Measurements from ENCODE around the gene MDGA2. TPM values are rescaled to one million over a fixed set of nuclear protein-coding genes. Genes with fewer than 3 reads are reported as not detected.

Gene MDGA2
- total RNA-seq, 1 experiment from 2014 or later, result not detected

- no peak for DNase-seq
- Mint-ChIP-seq H3K9me3 (ENCODE audit: low read depth, unreplicated experiment) (peaks cover 5% of the 10 kb centered on the region), H3K4me1 (ENCODE audit: low read depth, unreplicated experiment) (no peaks in the 10 kb centered on the region), H3K27me3 (ENCODE audit: unreplicated experiment) (no peaks in the 10 kb centered on the region), H3K36me3 (ENCODE audit: insufficient read depth, unreplicated experiment) (no peaks in the 10 kb centered on the region), H3K27ac (ENCODE audit: unreplicated experiment) (no peak overlapping the region), H3K4me3 (ENCODE audit: low read depth, unreplicated experiment) (no peak overlapping the region)
- no peak for TF ChIP-seq CTCF (IDR thresholded peaks at IDR 0.05; ENCODE audit: unreplicated experiment)
- intact Hi-C loops (cut with micrococcal nuclease; ENCODE audit: unreplicated experiment), result no loop called here
- no TSS peak for BruUV-seq (replicated peaks)
- CTCF ChIA-PET, result no interaction called here
Observed at GRCh38 chr14:47555333-47555732, 120.1 kb downstream of the MDGA2 start.

- Mint-ChIP-seq H3K36me3 (ENCODE audit: insufficient read depth, unreplicated experiment) (no peaks in the 10 kb centered on the region), H3K4me3 (ENCODE audit: low read depth, unreplicated experiment) (no peak overlapping the region), H3K4me1 (ENCODE audit: low read depth, unreplicated experiment) (no peaks in the 10 kb centered on the region), H3K9me3 (ENCODE audit: low read depth, unreplicated experiment) (peaks cover 8% of the 10 kb centered on the region), H3K27ac (ENCODE audit: unreplicated experiment) (no peak overlapping the region), H3K27me3 (ENCODE audit: unreplicated experiment) (no peaks in the 10 kb centered on the region)
- intact Hi-C loops (cut with micrococcal nuclease; ENCODE audit: unreplicated experiment), result no loop called here
- CTCF ChIA-PET, result no interaction called here
- no peak for DNase-seq
- TF ChIP-seq CTCF (IDR thresholded peaks at IDR 0.05; ENCODE audit: unreplicated experiment), result no peak
- BruUV-seq (replicated peaks), result no TSS peak
Observed at GRCh38 chr14:47549886-47550285, 125.5 kb downstream of the MDGA2 start.

- no peak for TF ChIP-seq CTCF (IDR thresholded peaks at IDR 0.05; ENCODE audit: unreplicated experiment)
- no peaks in the 10 kb centered on the region for H3K36me3 Mint-ChIP-seq (ENCODE audit: insufficient read depth, unreplicated experiment)
- H3K9me3 Mint-ChIP-seq (ENCODE audit: low read depth, unreplicated experiment), result no peaks in the 10 kb centered on the region
- no peaks in the 10 kb centered on the region for H3K27me3 Mint-ChIP-seq (ENCODE audit: unreplicated experiment)
- CTCF ChIA-PET, result no interaction called here
- no TSS peak for BruUV-seq (replicated peaks)
- no peaks in the 10 kb centered on the region for H3K4me1 Mint-ChIP-seq (ENCODE audit: low read depth, unreplicated experiment)
- no peak overlapping the region for H3K4me3 Mint-ChIP-seq (ENCODE audit: low read depth, unreplicated experiment)
- intact Hi-C loops (cut with micrococcal nuclease; ENCODE audit: unreplicated experiment), result no loop called here
- no peak overlapping the region for H3K27ac Mint-ChIP-seq (ENCODE audit: unreplicated experiment)
- DNase-seq, result no peak
Observed at GRCh38 chr14:47543459-47543858, 131.9 kb downstream of the MDGA2 start.

GRCh38 chr14:47541662-47542061 lies 133.7 kb downstream of the MDGA2 start:
- BruUV-seq (replicated peaks), result no TSS peak
- H3K27ac Mint-ChIP-seq (ENCODE audit: unreplicated experiment), result no peak overlapping the region
- CTCF ChIA-PET, result no interaction called here
- DNase-seq, result no peak
- no peak for TF ChIP-seq CTCF (IDR thresholded peaks at IDR 0.05; ENCODE audit: unreplicated experiment)
- no peak overlapping the region for H3K4me3 Mint-ChIP-seq (ENCODE audit: low read depth, unreplicated experiment)
- no peaks in the 10 kb centered on the region for H3K9me3 Mint-ChIP-seq (ENCODE audit: low read depth, unreplicated experiment)
- intact Hi-C loops (cut with micrococcal nuclease; ENCODE audit: unreplicated experiment), result no loop called here
- no peaks in the 10 kb centered on the region for H3K4me1 Mint-ChIP-seq (ENCODE audit: low read depth, unreplicated experiment)
- H3K27me3 Mint-ChIP-seq (ENCODE audit: unreplicated experiment), result no peaks in the 10 kb centered on the region
- no peaks in the 10 kb centered on the region for H3K36me3 Mint-ChIP-seq (ENCODE audit: insufficient read depth, unreplicated experiment)
